ENCODE data around the gene TEDC1. TPM values are rescaled to one million over a fixed set of nuclear protein-coding genes. Genes with fewer than 3 reads are reported as not detected.

Gene TEDC1
- polyA plus RNA-seq, 3 donors = 4.6 to 8.1 (median 6.6) TPM

DNA sequence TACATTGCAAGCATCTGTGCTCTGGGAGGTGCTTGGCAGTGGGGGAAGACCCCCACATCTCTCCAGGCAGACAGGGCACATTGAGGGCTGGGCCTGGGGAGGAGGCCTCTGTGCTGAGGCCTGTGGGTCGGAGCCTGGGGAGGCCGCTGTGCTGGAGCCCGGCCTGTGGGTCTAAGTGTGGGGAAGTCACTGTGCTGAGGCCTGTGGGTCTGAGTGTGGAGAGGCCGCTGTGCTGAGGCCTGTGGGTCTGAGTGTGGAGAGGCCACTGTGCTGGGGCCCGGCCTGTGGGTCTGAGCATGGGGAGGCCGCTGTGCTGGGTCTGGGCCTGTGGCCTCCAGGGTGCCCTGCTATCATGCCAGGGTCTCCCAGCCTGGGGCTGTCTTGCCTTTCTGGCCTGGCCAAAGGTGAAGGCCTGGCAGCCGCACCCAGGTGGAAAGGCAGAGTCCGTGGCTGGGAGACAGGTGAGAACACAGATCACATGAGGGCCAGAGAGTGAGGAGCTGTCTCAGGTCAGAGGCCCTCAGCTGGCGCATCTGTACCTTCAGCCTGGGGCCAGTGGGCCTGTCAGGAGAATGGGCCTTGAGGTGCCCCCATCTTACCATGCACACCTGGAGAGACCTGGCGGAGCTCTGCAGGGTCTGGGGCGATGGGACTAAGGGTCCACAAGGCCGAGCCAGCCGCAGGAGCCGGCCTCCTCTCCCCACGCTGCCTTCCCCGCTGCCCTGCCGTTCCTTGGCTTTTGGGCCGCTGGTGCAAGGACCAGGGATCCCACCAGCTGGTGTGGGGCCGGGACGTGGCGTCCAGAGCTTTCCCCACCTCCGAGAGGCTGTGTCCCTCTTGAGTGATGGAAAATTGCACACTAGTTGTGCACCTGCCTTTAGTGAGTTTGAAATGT, 35.0 kb upstream of the TEDC1 start:
- no peak overlapping the region for H3K27ac ChIP-seq (ENCODE audit: low read depth, low read length)
- WGBS, 3 donors = 89 to 91% (median 91%) methylated on average over 22 of the region's 22 CpGs

DNA sequence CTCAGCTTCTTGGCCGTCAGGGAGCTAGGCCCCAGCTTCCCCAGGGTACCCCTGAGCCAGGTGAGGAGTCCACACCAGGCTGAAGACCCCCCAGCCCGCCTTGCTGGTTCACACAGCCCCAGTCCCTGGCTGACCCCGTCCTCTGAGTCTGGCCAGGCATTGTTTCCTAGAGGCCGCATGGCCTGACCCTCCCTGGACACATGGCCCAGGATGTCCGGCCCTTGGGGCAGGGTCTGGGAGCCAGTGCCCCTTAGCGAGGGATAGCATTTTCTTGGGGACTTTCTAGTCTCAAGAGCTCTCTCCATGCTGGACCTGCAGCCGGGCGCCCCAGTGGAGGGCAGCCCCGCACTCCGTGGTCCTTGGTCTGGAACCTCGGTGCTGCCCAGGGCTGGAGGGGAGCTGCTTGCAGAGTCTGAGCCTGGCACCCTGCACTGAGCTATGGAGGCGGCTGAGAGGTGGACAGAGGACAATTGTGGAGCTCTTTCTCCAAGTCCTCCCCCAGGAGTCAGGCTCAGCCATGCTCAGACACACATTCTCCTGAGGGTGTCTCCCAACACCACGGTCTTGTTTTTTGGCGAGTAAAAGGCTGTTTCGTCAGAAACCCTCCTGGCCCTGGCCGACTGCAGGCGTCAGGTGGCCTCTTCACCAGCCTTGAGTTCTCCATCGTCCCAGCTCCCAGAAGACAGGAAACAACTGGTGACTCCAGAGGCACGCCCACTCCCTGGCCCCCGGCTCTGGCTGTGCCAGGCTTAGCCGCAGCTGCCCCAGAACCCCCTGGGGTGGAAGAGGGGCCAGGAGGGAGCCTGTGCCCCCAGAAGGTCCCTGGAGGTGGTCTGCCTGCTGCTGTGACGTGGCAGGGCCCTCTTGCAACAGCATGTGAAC, 34.1 kb upstream of the TEDC1 start:
- no peak overlapping the region for H3K27ac ChIP-seq (ENCODE audit: low read depth, low read length)
- WGBS, 3 donors = 82 to 89% (median 83%) methylated on average over 22 of the region's 22 CpGs

DNA sequence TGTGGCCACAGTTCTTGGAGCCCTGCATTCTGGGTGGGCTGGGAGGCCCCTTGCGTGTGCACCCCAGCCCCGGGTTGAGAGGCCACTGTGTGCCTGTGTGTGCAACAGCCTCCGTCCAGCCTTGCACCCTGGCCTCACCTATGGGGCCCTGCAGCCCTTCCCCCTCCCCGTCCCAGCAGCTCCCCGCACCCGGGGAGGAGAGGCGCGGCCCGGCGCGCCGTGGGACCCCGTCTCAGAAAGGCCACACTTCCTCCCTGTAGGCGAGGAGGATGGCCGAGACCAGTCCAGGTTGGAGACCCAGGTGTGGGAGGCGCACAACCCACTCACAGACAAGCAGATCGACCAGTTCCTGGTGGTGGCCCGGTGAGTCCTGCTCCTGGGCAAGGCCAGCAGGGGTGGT, 33.0 kb upstream of the TEDC1 start:
- 89 to 92% (median 90%) methylated on average over 18 of the region's 18 CpGs for WGBS, 3 donors
- H3K27ac ChIP-seq (ENCODE audit: low read depth, low read length) = no peak overlapping the region

DNA sequence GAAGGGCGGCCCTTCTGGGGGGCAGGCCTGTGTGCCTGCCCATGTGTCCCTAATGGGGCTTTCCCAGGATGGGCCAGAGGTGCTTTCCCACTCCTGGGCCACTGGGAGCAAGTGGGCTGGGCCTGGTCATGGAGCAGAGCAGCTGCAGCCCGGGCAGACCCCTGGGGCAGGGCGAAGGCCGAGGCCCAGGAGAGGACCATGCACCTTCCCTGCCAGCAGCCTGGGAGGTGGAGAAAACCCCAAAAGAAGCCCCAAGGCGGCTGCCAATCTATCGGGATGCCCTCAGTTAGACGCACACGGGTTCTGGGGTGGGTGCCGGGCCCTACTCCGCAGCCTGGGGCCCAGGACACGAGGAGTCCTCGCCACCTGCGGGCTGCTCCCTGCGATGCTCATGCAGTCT, 32.5 kb upstream of the TEDC1 start:
- WGBS, 3 donors = 84 to 91% (median 89%) methylated on average over 14 of the region's 14 CpGs
- no peak overlapping the region for H3K27ac ChIP-seq (ENCODE audit: low read depth, low read length)

DNA sequence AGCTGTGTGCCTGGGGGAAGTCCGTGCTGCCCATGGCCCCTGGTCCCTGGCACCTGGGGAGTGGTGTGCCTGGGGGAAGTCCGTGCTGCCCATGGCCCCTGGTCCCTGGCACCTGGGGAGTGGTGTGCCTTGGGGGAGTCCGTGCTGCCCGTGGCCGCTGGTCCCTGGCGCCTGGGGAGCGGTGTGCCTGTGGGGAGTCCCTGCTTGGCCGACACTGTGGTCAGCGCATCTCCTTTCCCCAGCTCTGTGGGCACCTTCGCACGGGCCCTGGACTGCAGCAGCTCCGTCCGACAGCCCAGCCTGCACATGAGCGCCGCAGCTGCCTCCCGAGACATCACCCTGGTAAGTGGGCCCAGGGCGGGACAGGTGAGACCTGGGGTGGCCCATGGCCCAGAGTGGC, 30.9 kb upstream of the TEDC1 start:
- 92 to 98% (median 97%) methylated on average over 17 of the region's 17 CpGs for WGBS, 3 donors
- H3K27ac ChIP-seq (ENCODE audit: low read depth, low read length) = no peak overlapping the region

DNA sequence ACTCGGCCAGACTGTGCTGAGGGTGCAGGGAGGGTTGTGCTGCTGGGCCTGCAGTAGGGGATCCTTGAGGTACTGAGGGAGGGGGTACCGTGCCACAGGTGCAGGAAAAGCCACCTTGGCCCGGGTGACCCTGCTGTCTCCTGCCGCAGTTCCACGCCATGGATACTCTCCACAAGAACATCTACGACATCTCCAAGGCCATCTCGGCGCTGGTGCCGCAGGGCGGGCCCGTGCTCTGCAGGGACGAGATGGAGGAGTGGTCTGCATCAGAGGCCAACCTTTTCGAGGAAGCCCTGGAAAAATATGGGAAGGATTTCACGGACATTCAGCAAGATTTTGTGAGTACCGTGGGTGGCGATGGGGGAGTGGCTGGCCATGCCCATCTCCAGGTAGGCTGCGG, 30.4 kb upstream of the TEDC1 start:
- WGBS, 3 donors = 93 to 95% (median 93%) methylated on average over 17 of the region's 17 CpGs
- no peak overlapping the region for H3K27ac ChIP-seq (ENCODE audit: low read depth, low read length)

DNA sequence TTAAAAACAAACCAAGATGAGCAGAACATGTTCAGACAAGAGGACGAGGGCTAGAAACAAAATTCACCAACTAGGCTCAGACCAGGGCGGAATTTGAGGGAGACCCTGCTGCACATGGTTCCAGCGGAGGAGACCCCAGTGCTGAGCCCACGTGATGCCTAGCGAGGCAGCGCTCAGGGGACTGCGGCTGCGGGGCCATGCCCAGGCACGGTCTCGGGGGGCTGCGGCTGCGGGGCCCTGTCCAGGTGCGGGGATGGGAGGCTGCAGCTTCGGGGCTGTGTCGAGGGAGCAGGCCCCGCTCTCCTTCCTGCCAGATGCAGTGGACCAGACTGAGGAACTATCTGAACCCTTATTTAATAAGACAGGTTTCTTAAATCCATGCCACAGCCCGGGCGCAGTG, 29.1 kb upstream of the TEDC1 start:
- no peak overlapping the region for H3K27ac ChIP-seq (ENCODE audit: low read depth, low read length)
- WGBS, 3 donors = 96 to 98% (median 97%) methylated on average over 18 of the region's 18 CpGs

DNA sequence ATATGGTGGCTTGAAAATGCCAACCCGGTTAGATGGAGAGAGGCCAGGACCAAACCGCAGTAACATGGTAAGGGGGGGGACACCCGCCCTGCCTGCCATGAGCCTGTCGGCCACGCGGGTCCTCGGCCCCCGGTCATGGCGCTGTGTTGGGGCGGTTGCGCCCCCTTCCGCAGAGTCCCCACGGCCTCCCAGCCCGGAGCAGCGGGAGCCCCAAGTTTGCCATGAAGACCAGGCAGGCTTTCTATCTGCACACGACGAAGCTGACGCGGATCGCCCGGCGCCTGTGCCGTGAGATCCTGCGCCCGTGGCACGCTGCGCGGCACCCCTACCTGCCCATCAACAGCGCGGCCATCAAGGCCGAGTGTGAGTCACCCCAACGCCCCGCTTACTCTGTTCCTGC, 26.5 kb upstream of the TEDC1 start:
- no peak overlapping the region for H3K27ac ChIP-seq (ENCODE audit: low read depth, low read length)
- WGBS, 3 donors = 92 to 94% (median 93%) methylated on average over 31 to 33 of the region's 33 CpGs

DNA sequence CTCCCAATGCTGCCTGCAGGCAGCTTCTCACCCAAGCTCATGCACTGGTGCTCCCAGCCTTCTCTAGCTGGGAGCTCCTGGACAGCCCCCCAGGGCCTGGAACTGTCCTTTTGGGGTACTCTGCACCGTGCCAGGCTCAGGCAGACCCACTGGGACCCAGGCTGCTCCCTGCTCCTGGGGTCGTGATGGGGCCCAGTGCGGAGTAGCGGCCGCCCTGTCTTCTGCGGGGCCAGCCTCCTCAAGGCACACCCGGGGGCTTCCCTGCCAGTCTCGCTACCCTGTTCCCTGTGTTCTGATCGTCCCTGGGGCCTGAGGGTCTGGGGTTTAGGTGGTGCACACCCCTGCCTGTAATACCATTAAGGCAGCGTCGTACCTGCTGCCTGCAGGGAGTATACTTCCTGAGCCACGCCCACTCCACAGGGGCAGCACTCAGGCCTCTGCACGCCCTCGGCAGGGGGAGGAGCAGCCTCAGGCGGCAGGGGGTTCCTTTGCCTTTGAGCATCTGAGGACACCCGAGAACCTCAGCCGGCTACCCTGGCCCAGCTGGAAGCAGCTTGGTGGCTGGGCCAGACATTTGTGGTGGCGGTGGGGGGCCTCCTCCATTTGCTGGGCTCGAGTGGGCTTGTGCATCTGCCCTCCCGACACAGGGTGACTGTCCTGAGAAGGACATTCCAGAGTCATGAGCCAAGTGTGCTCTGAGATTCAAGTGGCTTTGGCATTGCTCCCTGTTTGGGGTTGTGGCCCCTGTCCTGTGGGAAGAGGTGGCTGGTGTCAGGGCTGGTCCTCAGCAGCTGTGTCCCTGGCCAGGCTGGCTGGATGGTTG, 25.6 kb upstream of the TEDC1 start:
- H3K27ac ChIP-seq (ENCODE audit: low read depth, low read length) = no peak overlapping the region
- WGBS, 3 donors = 83 to 89% (median 88%) methylated on average over 20 of the region's 20 CpGs

DNA sequence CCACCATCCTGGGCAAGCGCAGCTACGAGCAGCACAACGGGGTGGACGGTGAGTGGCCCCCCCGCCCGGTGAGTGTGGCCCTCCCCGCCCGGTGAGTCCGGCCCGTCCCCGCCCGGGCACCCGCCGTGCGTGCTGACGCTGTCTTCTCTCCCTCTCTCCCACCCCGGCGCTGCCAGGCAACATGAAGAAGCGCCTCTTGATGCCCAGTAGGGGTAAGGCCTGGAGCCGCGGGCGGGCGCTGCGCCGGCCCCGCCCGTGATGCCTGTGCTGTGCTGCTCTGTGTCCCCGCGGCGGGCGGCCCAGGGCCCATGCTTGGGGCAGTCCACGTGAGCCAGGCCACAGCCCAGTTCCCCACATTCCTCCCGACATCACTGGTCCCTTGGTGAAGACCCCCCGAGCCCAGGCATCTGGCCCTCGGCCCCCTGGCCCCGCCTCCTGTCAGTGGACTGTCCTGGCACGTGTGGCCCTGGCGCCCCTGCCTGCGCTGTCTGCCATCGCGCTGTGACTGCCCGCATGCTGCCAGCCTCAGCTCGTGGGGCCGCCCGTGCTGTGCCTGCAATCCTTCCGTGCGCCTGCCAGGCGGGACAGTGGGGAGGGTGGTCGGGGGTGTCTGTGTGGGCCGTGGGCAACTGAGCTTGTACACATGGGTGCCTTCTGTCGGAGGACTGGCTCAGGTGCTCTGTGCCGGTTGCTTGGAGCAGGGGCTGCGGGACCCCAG, 24.4 kb upstream of the TEDC1 start:
- 93 to 95% (median 94%) methylated on average over 41 to 53 of the region's 53 CpGs for WGBS, 3 donors
- no peak overlapping the region for H3K27ac ChIP-seq (ENCODE audit: low read depth, low read length)

DNA sequence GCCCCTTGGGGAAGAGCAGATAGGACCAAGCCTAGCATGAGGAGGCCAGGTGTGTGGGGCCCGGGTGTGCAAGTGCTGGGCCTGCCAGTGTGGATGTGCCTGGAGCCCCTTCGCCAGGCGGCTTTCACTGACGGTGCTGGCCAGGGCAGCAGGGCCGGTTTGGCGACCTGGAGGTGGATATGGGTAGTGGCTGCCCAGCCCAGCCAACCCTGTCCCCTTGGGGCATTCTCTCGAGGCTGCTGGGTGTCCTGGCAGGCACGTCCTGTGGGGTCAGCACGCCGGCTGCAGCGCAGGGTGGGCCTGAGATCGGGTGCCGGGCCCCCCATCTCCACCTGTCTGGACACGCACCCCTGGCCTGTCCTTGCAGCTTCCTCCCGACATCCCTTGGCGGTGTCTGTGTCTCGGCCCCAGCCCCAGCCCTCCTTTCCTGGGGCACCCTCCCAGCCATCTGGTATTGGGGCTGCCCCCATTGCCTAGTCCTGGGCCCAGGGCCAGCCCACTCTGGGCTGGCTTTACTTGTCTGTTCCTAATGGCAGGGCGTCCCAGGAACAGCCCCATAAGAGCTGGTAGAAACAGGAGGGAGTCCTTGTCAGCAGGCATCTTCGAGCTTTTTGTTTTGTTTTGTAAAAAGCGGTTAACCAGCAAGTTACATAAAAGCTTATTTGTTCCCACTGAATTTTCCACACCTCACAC, 23.7 kb upstream of the TEDC1 start:
- WGBS, 3 donors = 89 to 92% (median 90%) methylated on average over 19 to 20 of the region's 20 CpGs
- no peak overlapping the region for H3K27ac ChIP-seq (ENCODE audit: low read depth, low read length)

DNA sequence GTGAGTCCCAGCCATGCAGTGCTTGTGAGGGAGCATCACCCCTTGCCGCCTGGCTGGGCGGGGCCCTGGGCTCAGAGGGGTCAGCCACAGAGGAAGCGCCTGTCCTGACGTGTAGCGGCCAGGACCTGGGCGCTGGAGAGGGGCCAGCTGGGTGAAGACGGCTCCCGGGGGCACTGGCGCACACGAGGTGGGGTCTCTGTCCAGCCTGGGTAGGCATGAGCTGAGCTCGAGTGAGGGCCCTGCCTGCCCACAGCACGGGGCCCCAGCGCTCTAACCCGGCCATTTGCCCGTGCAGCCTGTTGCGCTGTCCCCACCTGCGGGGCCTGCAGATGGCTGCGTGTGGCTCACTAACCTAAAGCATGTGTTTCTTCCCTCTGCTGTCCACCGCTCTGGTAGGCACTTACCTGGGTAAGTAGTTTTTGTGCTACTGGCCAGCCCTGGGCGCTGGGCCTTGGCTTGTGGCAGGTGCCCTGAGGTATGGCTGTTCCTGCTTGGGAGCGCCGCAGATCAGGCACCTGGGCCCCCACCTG, 23.0 kb upstream of the TEDC1 start:
- H3K27ac ChIP-seq (ENCODE audit: low read depth, low read length) = no peak overlapping the region
- WGBS, 3 donors = 87 to 97% (median 92%) methylated on average over 22 of the region's 22 CpGs

DNA sequence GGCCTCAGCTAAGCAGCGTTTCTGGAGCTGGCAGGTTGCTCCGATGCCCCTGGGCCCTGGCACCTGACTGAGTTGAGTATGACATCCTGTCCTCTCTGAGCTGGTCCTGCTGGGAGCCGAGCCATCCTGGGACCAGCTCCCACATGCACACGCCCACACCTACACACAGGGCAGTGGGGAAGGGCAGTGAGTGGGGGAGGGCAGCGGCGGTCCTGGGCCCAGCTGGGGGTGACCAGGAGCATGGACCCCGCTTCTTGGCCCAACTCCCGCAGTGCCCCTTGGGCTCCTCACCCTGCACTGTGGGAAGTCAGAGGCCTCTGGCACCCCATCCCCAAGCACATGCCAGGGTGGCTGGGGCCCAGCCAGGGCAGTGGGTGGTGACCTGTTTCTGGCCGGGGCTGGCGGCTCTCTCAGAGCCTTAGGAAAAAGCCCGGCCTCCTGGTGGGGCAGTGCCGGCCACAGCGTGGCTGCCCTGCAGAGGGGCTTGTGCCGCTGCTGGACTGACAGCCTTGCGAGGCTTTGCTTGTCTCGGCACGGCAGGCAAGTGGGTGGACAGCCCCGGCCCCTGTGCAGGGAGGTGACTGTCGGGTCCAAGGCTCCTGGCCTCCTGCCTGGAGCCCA, 22.3 kb upstream of the TEDC1 start:
- H3K27ac ChIP-seq (ENCODE audit: low read depth, low read length) = no peak overlapping the region
- 62 to 79% (median 66%) methylated on average over 18 to 19 of the region's 19 CpGs for WGBS, 3 donors

DNA sequence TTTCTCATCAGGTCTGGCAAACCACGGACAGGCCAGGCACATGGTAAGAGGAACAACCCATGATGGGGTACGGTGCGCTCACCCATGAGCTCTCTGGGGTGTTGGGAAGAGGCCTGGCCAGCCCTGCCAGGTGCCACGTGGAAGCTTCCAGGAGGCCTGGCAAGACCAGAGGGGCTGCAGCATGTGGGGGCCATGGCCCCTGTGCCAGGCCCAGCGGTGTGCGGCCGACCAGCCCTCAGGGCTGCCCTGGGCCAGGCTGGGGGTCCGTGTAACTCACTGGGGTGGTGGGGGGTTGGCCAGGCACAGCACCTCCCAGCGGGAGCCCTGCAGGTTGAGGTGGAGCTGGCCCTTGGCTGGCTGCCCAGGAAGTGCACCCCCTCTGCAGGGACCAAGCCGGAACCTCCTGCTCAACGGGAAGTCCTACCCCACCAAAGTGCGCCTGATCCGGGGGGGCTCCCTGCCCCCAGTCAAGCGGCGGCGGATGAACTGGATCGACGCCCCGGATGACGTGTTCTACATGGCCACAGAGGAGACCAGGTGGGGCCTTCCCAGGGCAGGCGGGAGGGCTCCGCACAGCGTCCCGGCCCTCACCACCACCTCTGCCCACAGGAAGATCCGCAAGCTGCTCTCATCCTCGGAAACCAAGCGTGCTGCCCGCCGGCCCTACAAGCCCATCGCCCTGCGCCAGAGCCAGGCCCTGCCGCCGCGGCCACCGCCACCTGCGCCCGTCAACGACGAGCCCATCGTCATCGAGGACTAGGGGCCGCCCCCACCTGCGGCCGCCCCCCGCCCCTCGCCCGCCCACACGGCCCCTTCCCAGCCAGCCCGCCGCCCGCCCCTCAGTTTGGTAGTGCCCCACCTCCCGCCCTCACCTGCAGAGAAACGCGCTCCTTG, 21.3 kb upstream of the TEDC1 start:
- 71 to 74% (median 73%) methylated on average over 48 to 54 of the region's 54 CpGs for WGBS, 3 donors
- H3K27ac ChIP-seq (ENCODE audit: low read depth, low read length) = no peak overlapping the region

DNA sequence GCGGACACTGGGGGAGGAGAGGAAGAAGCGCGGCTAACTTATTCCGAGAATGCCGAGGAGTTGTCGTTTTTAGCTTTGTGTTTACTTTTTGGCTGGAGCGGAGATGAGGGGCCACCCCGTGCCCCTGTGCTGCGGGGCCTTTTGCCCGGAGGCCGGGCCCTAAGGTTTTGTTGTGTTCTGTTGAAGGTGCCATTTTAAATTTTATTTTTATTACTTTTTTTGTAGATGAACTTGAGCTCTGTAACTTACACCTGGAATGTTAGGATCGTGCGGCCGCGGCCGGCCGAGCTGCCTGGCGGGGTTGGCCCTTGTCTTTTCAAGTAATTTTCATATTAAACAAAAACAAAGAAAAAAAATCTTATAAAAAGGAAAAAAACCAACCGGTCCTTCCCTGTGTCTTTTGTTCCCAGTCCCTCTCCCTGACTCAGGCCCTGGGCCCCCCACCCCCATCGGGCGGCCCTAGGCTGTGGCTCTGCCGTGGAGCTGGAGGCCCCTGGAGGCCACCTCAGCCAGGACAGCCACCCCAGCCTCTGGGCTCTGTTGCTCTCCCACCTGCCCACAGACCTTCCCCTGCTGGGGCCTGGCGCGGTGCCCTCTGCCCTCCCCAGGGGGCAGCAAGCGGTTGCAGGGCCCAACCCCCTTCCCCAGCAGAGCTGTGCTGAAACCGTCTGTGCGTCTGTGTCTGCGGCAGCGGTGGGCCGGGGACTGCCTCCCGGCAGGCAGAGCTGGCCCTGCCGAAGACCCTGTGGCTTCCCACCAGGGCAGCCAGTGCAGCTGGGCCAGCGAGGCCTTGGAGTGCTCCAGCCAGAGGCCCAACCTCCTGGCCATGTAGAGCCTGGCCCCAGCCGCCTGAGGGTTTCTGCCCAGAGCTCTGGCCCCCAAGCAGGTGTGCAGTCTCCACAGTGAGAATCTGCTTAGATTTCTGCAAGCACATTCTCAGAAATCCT, 20.4 kb upstream of the TEDC1 start:
- 84 to 89% (median 87%) methylated on average over 34 of the region's 34 CpGs for WGBS, 3 donors
- H3K27ac ChIP-seq (ENCODE audit: low read depth, low read length) = no peak overlapping the region
